ENCODE results near the gene USP9Y. TPM values are rescaled to one million over a fixed set of nuclear protein-coding genes. Genes with fewer than 3 reads are reported as not detected.

USP9Y gene
- total and polyA plus RNA-seq, 10 of the 15 experiments (the other 5 are each of a cell fraction or from before 2014, with no cell fraction given): 0.08 TPM; not detected in 9

- WGBS (ENCODE audit: insufficient coverage, insufficient replicate concordance, low lambda C conversion rate, missing lambda C conversion rate): no CpG with 5 or more reads among the region's 54 CpGs
- Histone ChIP-seq H3K9ac (ENCODE audit: control insufficient read depth, insufficient read depth, low read length) (no peak within 1 kb of the TSS), H3K36me3 (ENCODE audit: control insufficient read depth in 2 of 2, insufficient read depth in 2 of 2, low read length in 1 of 2) (no peaks in the 10 kb centered on the region), H3K4me2 (ENCODE audit: control insufficient read depth, insufficient read depth) (no peak within 1 kb of the TSS), H3K4me1 (ENCODE audit: control insufficient read depth, insufficient read depth, low read length) (no peaks in the 10 kb centered on the region), H3K4me3 (no peak within 1 kb of the TSS), H3K27ac (ENCODE audit: control insufficient read depth, insufficient read depth) (no peak within 1 kb of the TSS), H3K27me3 (replicated peaks in 1 of 2; ENCODE audit: control insufficient read depth in 2 of 2, insufficient read depth in 2 of 2, low read length in 1 of 2) (no peaks in the 10 kb centered on the region), H3K79me2 (ENCODE audit: control insufficient read depth, insufficient read depth, low read length) (no peaks in the 10 kb centered on the region), H3K9me3 (replicated peaks; ENCODE audit: control insufficient read depth, insufficient read depth, low read length) (no peaks in the 10 kb centered on the region), H2AFZ (ENCODE audit: control insufficient read depth, low read depth, low read length) (no peak within 1 kb of the TSS), H4K20me1 (ENCODE audit: control insufficient read depth, insufficient read depth) (no peaks in the 10 kb centered on the region)
- in situ Hi-C loops (cut with MboI) (no loop called here), intact Hi-C loops (cut with micrococcal nuclease; ENCODE audit: unreplicated experiment) (no loop called here)
- ATAC-seq: no peak
- ChIA-PET RAD21 (ENCODE audit: unreplicated experiment) (no interaction called here), SMC1A (ENCODE audit: uncharacterized antibody, unreplicated experiment) (no interaction called here), CTCF (no interaction called here), POLR2A (no interaction called here)
- TF ChIP-seq CREB1 (IDR thresholded peaks at IDR 0.05; ENCODE audit: low read depth): no peak
- TF ChIP-seq TCF12 (IDR thresholded peaks at IDR 0.05; ENCODE audit: low read depth, low read length): no peak
- no peak for TF ChIP-seq ZNF217 (IDR thresholded peaks at IDR 0.05)
- TF ChIP-seq SMAD1 (IDR thresholded peaks at IDR 0.05; ENCODE audit: low read depth, partially characterized antibody): no peak
- TF ChIP-seq, protein P1, sequence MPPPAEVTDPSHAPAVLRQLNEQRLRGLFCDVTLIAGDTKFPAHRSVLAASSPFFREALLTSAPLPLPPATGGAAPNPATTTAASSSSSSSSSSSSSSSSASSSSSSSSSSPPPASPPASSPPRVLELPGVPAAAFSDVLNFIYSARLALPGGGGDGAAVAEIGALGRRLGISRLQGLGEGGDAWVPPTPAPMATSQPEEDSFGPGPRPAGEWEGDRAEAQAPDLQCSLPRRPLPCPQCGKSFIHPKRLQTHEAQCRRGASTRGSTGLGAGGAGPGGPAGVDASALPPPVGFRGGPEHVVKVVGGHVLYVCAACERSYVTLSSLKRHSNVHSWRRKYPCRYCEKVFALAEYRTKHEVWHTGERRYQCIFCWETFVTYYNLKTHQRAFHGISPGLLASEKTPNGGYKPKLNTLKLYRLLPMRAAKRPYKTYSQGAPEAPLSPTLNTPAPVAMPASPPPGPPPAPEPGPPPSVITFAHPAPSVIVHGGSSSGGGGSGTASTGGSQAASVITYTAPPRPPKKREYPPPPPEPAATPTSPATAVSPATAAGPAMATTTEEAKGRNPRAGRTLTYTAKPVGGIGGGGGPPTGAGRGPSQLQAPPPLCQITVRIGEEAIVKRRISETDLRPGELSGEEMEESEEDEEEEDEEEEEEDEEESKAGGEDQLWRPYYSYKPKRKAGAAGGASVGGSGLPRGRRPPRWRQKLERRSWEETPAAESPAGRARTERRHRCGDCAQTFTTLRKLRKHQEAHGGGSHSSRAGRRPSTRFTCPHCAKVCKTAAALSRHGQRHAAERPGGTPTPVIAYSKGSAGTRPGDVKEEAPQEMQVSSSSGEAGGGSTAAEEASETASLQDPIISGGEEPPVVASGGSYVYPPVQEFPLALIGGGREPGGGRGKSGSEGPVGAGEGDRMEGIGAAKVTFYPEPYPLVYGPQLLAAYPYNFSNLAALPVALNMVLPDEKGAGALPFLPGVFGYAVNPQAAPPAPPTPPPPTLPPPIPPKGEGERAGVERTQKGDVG (CRISPR knock-in tag; IDR thresholded peaks at IDR 0.05): no peak
- TF ChIP-seq STAT3 (IDR thresholded peaks at IDR 0.05; ENCODE audit: low read depth, low read length): no peak
- TF ChIP-seq IKZF2 (IDR thresholded peaks at IDR 0.05): no peak
- TF ChIP-seq IRF5 (IDR thresholded peaks at IDR 0.05; ENCODE audit: borderline replicate concordance): no peak
- DNase-seq (ENCODE audit: low read depth, low spot score): no peak
- BruUV-seq (replicated peaks): no TSS peak
- FAIRE-seq: no peak
Observed at GRCh38 chrY:12904618-12905516, 203.8 kb downstream of the USP9Y start, which contains the start of gene DDX3Y. Gene DDX3Y, plus strand, starts transcription at chrY:12904868. Its CDS starts 69 bp downstream, at chrY:12904937.

Data from GM12878 (cell line).